HUES48 (cell line): ENCODE measurements around the gene GSTP1.
A peak's percentile ranks its signal among the peaks of the same experiment; 100 is the strongest.

Experiments
- H3K27ac ChIP-seq: one replicate; pipeline ENCODE4 v1.7.0; 2013; ENCODE audit warnings: low read depth, low read length, inconsistent platforms
- H3K27me3 ChIP-seq: 2 replicates; pipeline ENCODE4 v1.6.1; 2013; ENCODE audit warnings: mild to moderate bottlenecking, low read length; ENCODE audit not compliant: control insufficient read depth, insufficient read depth
- H3K36me3 ChIP-seq: 2 replicates; pipeline ENCODE4 v1.6.1; 2013; ENCODE audit warnings: low read length; ENCODE audit not compliant: control insufficient read depth, insufficient read depth
- H3K4me1 ChIP-seq: 2 replicates; pipeline ENCODE4 v1.6.1; 2013; ENCODE audit warnings: mild to moderate bottlenecking, low read length; ENCODE audit not compliant: control insufficient read depth, insufficient read depth
- H3K4me3 ChIP-seq: 2 replicates; pipeline ENCODE4 v1.5.1; 2013; ENCODE audit warnings: mild to moderate bottlenecking, low read depth, low read length
- H3K9ac ChIP-seq: 2 replicates; pipeline ENCODE4 v1.6.1; 2013; ENCODE audit warnings: mild to moderate bottlenecking, low read depth, low read length, moderate library complexity
- H3K9me3 ChIP-seq: 2 replicates; pipeline ENCODE4 v1.6.1; 2013; ENCODE audit warnings: low read length; ENCODE audit not compliant: control insufficient read depth, insufficient read depth

Gene GSTP1

GRCh38 chr11:67607507-67607906 lies 23.9 kb downstream of the GSTP1 start:
- H3K9me3 ChIP-seq, result no peaks in the 10 kb centered on the region
- H3K9ac ChIP-seq, result no peak overlapping the region
- no peaks in the 10 kb centered on the region for H3K27me3 ChIP-seq
- H3K36me3 ChIP-seq, result peaks cover 42% of the 10 kb centered on the region
- H3K27ac ChIP-seq, result no peak overlapping the region
- peak overlapping the region; percentile 98 for H3K4me3 ChIP-seq
- peaks cover 34% of the 10 kb centered on the region for H3K4me1 ChIP-seq

DNA sequence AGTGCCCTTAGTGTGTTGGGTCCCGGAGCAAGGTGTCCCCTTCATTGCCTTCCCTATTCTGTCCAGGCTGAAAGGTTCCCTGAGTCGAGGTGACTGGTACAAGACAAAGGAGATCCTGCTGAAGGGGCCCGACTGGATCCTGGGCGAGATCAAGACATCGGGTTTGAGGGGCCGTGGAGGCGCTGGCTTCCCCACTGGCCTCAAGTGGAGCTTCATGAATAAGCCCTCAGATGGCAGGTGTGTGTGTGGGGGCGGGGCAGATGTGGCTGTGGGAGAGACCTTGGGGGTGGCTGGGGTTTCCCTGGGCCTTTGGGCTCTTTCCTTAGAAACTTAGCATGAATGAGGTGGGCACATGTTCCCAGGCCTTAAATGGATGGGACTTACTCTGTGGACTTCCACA lies 24.9 kb downstream of the GSTP1 start:
- H3K36me3 ChIP-seq, result peaks cover 47% of the 10 kb centered on the region

DNA sequence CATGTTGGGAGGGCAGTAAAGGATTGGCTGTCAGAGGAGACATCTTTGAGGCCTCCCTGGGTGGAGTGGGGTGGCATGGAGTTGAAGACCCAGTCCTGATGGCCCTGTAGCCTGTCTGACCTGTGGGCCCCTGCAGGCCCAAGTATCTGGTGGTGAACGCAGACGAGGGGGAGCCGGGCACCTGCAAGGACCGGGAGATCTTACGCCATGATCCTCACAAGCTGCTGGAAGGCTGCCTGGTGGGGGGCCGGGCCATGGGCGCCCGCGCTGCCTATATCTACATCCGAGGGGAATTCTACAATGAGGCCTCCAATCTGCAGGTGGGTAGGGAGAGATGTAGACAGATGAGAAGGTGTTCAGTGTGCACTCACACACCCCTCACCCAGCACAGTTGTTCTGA lies 25.7 kb downstream of the GSTP1 start:
- H3K27me3 ChIP-seq, result no peaks in the 10 kb centered on the region
- no peak overlapping the region for H3K9ac ChIP-seq
- H3K4me1 ChIP-seq, result peaks cover 33% of the 10 kb centered on the region
- no peaks in the 10 kb centered on the region for H3K9me3 ChIP-seq
- H3K27ac ChIP-seq, result no peak overlapping the region
- H3K36me3 ChIP-seq, result peaks cover 47% of the 10 kb centered on the region
- H3K4me3 ChIP-seq, result no peak overlapping the region

More for the DNA sequence above, 24.9 kb downstream of the GSTP1 start:
- Histone ChIP-seq H3K4me1 (peaks cover 29% of the 10 kb centered on the region), H3K27ac (no peak overlapping the region), H3K9me3 (no peaks in the 10 kb centered on the region), H3K27me3 (no peaks in the 10 kb centered on the region), H3K4me3 (no peak overlapping the region), H3K9ac (no peak overlapping the region)

GRCh38 chr11:67610302-67610868 lies 26.8 kb downstream of the GSTP1 start:
- H3K27ac ChIP-seq, result no peak overlapping the region
- no peak overlapping the region for H3K9ac ChIP-seq
- no peak overlapping the region for H3K4me3 ChIP-seq
- H3K4me1 ChIP-seq, result peaks cover 28% of the 10 kb centered on the region
- no peaks in the 10 kb centered on the region for H3K9me3 ChIP-seq
- H3K36me3 ChIP-seq, result peaks cover 47% of the 10 kb centered on the region
- no peaks in the 10 kb centered on the region for H3K27me3 ChIP-seq

- no peak overlapping the region for H3K27ac ChIP-seq
- H3K4me1 ChIP-seq, result peaks cover 27% of the 10 kb centered on the region; the same call in 1 of the 2 replicates
- no peaks in the 10 kb centered on the region for H3K27me3 ChIP-seq
- no peaks in the 10 kb centered on the region for H3K9me3 ChIP-seq
- H3K9ac ChIP-seq, result no peak overlapping the region
- no peak overlapping the region for H3K4me3 ChIP-seq
- H3K36me3 ChIP-seq, result peaks cover 47% of the 10 kb centered on the region
Observed at GRCh38 chr11:67611165-67611564, 27.6 kb downstream of the GSTP1 start.

GRCh38 chr11:67611704-67612587 lies 28.3 kb downstream of the GSTP1 start:
- H3K4me3 ChIP-seq, result no peak overlapping the region
- H3K27ac ChIP-seq, result no peak overlapping the region
- no peak overlapping the region for H3K9ac ChIP-seq
- H3K27me3 ChIP-seq, result no peaks in the 10 kb centered on the region
- H3K9me3 ChIP-seq, result no peaks in the 10 kb centered on the region
- H3K36me3 ChIP-seq, result peaks cover 47% of the 10 kb centered on the region
- peaks cover 29% of the 10 kb centered on the region for H3K4me1 ChIP-seq

- Histone ChIP-seq H3K4me1 (peaks cover 33% of the 10 kb centered on the region), H3K9me3 (no peaks in the 10 kb centered on the region), H3K27ac (no peak overlapping the region), H3K36me3 (peaks cover 47% of the 10 kb centered on the region), H3K4me3 (no peak overlapping the region), H3K27me3 (peaks cover 4% of the 10 kb centered on the region; the same call in 1 of the 2 replicates), H3K9ac (no peak overlapping the region)
Observed at GRCh38 chr11:67612751-67613150, 29.1 kb downstream of the GSTP1 start.

GRCh38 chr11:67613313-67613959 lies 29.8 kb downstream of the GSTP1 start:
- Histone ChIP-seq H3K9me3 (no peaks in the 10 kb centered on the region), H3K36me3 (peaks cover 45% of the 10 kb centered on the region), H3K4me1 (peaks cover 36% of the 10 kb centered on the region), H3K27me3 (peaks cover 9% of the 10 kb centered on the region; the same call in 1 of the 2 replicates), H3K9ac (no peak overlapping the region), H3K27ac (no peak overlapping the region), H3K4me3 (no peak overlapping the region)

DNA sequence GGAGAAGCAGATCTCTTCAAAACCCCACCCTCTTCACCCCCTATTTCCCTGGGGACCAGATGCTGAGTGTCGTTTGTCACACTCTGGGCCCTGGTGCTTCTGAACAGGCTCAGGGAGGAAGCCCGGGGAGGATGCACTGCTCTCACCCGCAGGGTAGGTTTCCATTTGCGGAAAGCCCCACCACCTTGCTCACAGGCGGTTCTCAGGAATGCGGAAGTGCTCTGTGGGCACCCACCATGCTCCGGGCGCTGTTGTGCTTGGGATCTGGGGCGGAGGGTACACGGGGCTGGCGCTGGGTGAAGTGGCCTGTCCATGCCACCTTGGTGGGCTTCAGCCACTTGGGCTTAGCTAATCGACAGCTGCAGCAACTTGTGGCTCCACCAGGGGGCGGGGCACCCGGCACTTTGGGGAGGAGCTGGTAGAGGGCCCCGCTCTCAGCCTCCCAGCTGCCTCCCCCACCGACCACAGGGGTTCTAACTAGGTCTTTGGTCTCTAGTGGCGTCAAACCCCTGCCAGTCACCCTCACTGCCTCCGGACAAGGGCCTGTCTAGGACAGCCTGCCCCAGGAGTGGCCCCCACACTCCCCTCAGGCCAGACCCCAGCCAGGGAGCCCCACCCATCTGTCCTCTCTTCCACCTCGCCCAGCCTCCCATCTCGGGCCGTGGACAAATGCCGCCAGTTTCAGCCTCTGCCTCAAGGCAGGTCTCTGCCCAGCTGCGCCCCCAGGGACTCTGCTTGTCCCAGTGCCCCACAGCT lies 30.5 kb downstream of the GSTP1 start:
- no peak overlapping the region for H3K27ac ChIP-seq
- H3K9ac ChIP-seq, result no peak overlapping the region
- H3K36me3 ChIP-seq, result peaks cover 38% of the 10 kb centered on the region
- peaks cover 36% of the 10 kb centered on the region for H3K4me1 ChIP-seq
- peak overlapping the region; percentile 29; the same call in 1 of the 2 replicates for H3K4me3 ChIP-seq
- peaks cover 9% of the 10 kb centered on the region; the same call in 1 of the 2 replicates for H3K27me3 ChIP-seq
- no peaks in the 10 kb centered on the region for H3K9me3 ChIP-seq

DNA sequence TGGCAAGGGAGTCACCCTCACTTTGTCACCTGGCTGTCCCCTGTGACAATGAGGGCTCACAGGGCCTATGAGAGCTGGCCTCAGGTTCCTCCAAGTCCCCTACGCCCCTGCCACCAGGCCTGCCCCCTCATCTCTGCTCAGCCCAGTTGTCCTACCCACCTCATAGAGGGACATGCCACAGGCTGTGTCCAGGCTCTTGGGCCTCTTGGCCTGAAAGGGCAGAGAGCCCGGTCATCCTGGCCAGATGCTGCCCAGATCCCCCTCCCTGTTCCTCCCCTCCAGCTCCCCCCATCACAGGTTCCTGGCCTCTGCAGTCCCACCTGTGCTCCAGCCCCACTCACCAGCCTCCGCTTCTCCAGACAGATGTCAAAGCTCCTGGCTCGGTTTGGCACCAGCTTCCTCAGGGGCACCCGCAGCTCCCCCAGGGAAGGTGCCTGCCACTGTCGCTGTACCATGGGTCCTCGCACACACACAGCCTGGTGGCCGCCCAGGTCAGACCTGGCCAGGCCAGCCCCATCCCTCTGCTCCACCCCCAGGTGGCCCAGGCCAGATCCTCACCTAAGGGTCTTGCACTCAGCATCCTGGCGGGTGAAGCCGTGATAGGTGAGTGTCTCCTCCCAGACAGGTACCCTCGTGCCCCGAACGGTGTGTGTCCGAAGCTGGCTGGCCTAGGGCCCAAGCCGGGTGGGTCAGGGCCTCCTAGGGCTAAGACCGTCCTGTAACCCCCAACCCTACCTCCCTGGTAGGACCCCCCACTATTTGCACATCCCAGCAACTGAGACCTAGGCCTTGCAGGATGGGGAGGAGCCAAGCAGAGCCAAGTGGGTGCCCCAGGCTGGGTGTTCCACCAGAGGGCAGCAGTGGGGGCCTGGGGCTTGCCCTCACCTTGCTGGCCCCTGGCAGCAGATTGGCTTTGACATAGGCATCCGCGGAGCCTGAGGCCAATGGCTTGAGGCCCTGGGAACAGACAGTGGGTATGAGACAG lies 31.4 kb downstream of the GSTP1 start:
- H3K9me3 ChIP-seq, result no peaks in the 10 kb centered on the region
- peaks cover 36% of the 10 kb centered on the region for H3K4me1 ChIP-seq
- H3K36me3 ChIP-seq, result peaks cover 29% of the 10 kb centered on the region
- H3K27me3 ChIP-seq, result peaks cover 9% of the 10 kb centered on the region; the same call in 1 of the 2 replicates
- no peak overlapping the region for H3K27ac ChIP-seq
- no peak overlapping the region for H3K9ac ChIP-seq
- no peak overlapping the region for H3K4me3 ChIP-seq
